Measurements from ENCODE around the gene AIFM1. TPM values are rescaled to one million over a fixed set of nuclear protein-coding genes. Genes with fewer than 3 reads are reported as not detected.

The AIFM1 gene
- total RNA-seq, 2 donors from 2014 or later: 85.2 to 89.0 TPM

DNA sequence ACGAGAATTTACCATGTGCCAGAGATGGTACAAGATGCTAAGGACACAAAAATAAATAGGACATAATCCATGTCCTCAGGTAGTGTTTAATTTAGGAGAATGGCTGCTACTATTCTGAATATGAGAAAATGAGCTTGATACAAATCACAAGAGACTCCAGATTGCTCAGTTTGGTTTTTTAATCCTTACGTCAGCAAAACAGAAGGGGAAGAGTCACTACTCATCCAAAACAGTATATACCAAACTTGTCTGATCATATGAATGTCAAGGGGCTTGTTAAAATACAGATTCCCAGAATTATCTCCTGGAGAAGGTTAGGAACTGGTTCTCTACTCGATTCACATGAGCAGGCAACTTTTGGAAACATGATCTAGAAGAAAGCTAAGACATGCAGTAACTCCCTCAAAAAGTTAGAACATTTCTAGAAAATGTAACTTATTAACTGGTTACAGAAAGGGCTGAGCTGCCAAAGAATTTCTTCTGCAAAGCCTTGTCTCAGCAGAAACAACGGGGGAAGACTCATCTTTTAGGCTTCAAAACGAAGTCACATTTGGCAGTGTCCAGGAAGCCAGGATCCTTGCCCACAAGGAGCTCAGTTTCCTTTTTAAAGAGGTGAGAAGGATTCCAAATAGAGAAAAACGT lies 3.4 kb downstream of the AIFM1 start:
- Histone ChIP-seq H3K27ac (no peak overlapping the region), H3K27me3 (no peaks in the 10 kb centered on the region), H3K36me3 (no peaks in the 10 kb centered on the region), H3K4me1 (no peaks in the 10 kb centered on the region), H3K9ac (ENCODE audit: low read depth in 2 of 2, low read length in 2 of 2) (no peak overlapping the region), H3K9me3 (no peaks in the 10 kb centered on the region), H3K4me3 (no peak overlapping the region)
- TF ChIP-seq, protein P1, sequence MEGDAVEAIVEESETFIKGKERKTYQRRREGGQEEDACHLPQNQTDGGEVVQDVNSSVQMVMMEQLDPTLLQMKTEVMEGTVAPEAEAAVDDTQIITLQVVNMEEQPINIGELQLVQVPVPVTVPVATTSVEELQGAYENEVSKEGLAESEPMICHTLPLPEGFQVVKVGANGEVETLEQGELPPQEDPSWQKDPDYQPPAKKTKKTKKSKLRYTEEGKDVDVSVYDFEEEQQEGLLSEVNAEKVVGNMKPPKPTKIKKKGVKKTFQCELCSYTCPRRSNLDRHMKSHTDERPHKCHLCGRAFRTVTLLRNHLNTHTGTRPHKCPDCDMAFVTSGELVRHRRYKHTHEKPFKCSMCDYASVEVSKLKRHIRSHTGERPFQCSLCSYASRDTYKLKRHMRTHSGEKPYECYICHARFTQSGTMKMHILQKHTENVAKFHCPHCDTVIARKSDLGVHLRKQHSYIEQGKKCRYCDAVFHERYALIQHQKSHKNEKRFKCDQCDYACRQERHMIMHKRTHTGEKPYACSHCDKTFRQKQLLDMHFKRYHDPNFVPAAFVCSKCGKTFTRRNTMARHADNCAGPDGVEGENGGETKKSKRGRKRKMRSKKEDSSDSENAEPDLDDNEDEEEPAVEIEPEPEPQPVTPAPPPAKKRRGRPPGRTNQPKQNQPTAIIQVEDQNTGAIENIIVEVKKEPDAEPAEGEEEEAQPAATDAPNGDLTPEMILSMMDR (IDR thresholded peaks at IDR 0.05): no peak
- no peak for DNase-seq
- intact Hi-C loops (cut with DNase I): no loop called here

DNA sequence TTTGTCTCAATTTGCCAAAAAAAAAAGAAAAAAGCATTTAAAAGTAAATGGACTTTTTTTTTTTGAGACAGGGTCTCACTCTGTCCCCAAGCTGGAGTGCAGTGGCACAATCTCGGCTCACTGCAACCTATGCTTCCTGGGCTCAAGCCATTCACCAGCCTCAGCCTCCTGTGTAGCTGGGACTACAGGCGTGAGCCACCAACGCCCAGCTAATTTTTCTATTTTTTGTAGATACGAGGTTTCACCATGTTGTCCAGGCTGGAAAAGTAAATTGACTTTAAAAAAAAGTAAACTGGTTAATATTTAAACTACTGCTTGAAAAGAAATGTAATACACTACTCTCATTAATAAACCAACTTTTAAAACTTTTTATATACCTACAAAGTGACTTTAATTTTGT lies 5.9 kb downstream of the AIFM1 start:
- Histone ChIP-seq H3K9ac (ENCODE audit: low read depth in 2 of 2, low read length in 2 of 2) (no peak overlapping the region), H3K4me3 (no peak overlapping the region), H3K9me3 (no peaks in the 10 kb centered on the region), H3K27me3 (no peaks in the 10 kb centered on the region), H3K36me3 (no peaks in the 10 kb centered on the region), H3K27ac (no peak overlapping the region), H3K4me1 (no peaks in the 10 kb centered on the region)
- intact Hi-C loops (cut with DNase I): no loop called here
- TF ChIP-seq, protein P1 (IDR thresholded peaks at IDR 0.05): no peak
- no peak for DNase-seq

DNA sequence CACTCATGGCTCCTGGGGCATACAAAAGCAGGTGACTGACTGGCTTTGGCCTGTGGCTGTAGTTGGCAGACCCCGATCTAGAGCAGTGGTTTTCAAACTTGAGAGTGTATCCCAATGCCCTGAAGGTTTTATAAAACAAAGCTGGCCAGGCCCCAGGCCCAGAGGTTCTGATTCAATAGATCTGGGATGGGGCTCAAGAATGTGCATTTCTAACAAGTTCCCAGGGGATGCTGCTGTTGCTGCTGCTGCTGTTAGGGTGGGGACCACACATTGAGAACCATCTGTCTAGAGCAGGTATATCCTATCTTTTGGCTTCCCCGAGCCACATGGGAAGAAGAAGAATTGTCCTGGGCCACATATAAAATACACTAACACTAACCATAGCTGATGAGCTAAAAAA lies 7.3 kb downstream of the AIFM1 start:
- TF ChIP-seq, protein P1 (IDR thresholded peaks at IDR 0.05): no peak
- H3K27me3 ChIP-seq: no peaks in the 10 kb centered on the region
- DNase-seq: no peak
- no peak overlapping the region for H3K4me3 ChIP-seq
- no peaks in the 10 kb centered on the region for H3K36me3 ChIP-seq
- H3K4me1 ChIP-seq: no peaks in the 10 kb centered on the region
- no peak overlapping the region for H3K27ac ChIP-seq
- H3K9me3 ChIP-seq: no peaks in the 10 kb centered on the region
- no peak overlapping the region for H3K9ac ChIP-seq (ENCODE audit: low read depth in 2 of 2, low read length in 2 of 2)
- intact Hi-C loops (cut with DNase I): no loop called here

DNA sequence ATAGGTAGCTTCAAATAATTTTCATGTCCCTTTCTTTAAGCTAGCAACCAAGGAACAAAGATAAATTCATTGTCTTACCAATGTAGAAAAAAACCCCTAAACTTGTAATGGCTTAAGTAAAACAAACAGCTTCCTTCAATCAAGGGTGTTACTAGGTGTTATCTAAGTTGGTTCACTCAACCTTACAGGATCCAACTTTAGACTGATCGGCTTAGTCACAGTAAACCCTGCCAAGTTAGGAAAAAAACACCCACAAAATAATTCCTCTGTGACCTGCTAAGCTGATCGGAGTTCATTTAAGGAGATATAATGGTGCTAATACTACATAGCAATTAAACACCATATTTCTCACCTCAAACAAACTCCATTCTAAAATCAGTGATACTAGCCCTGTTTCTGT lies 10.1 kb downstream of the AIFM1 start:
- TF ChIP-seq, protein P1 (IDR thresholded peaks at IDR 0.05): no peak
- Histone ChIP-seq H3K27ac (no peak overlapping the region), H3K36me3 (no peaks in the 10 kb centered on the region), H3K4me1 (no peaks in the 10 kb centered on the region), H3K4me3 (no peak overlapping the region), H3K9ac (ENCODE audit: low read depth in 2 of 2, low read length in 2 of 2) (no peak overlapping the region), H3K9me3 (no peaks in the 10 kb centered on the region), H3K27me3 (no peaks in the 10 kb centered on the region)
- no peak for DNase-seq
- intact Hi-C loops (cut with DNase I): no loop called here

DNA sequence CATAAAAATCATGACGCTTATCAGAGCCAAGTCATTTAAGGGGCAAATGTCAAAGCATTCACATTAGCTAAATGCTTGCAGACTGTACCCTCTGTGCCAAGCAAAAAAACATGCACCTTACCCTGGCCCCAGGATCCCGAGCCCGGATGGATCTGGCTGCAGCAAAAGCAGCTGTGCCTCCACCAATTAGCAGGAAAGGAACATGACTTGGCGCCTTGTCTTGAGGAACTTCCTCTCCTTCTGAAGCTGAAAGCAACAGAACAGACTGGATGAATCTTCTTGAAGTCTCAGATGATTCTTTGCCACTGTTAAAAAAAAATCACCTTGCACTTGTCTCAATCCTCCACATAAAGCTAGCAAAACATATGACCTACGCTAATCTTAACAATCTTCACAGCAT lies 18.0 kb downstream of the AIFM1 start:
- H3K4me3 ChIP-seq: no peak overlapping the region
- no peaks in the 10 kb centered on the region for H3K36me3 ChIP-seq
- no peaks in the 10 kb centered on the region for H3K27me3 ChIP-seq
- DNase-seq: no peak
- TF ChIP-seq, protein P1 (IDR thresholded peaks at IDR 0.05): no peak
- no peak overlapping the region for H3K27ac ChIP-seq
- no peak overlapping the region for H3K9ac ChIP-seq (ENCODE audit: low read depth in 2 of 2, low read length in 2 of 2)
- intact Hi-C loops (cut with DNase I): no loop called here
- no peaks in the 10 kb centered on the region for H3K9me3 ChIP-seq
- no peaks in the 10 kb centered on the region for H3K4me1 ChIP-seq

Data from colonic mucosa (tissue), 4 donors.